ENCODE results near the gene FASN. TPM values are rescaled to one million over a fixed set of nuclear protein-coding genes. Genes with fewer than 3 reads are reported as not detected.

The FASN gene
- total and polyA plus RNA-seq, 2 of the 13 experiments (the other 11 are each of a cell fraction or from before 2014, with no cell fraction given) = 51.7 to 101 TPM

DNA sequence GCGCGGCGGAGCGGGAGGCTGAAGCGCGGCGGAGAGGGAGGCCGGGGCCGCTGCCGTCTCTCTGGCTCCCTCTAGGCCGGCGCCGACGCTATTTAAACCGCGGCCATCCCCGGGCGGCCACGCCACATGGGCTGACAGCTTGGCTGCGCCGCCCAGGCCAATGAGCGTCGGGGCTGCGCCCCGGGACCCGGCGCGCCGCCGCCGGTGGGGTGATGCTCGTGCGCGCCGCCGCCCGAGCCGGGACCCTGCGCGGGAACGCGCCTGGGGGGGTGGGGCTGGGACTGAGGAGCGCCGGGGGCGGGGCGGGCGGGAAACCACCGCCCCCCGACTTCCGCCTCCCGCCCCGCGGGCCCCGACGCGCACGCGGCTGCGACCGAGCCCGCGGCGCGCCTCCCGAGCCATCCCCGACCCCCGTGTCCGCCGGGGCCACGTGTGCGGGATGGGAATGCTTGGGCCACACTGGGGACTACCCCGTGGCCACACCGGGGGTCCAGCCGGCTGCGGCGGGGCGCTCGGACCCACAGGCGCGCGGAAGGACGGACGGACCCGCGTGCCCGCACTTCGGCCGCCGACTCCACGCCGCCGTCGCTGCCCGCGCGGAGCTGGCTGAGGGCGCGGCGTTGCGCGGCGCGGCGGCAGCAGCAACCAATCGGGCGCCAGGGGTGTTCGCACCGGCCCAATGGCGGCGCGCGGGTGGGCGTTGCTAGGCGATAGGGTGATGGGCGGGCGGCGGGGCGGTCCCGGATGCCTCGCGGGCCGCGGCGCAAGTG, at the start of gene FASN (continued):
- TF ChIP-seq, protein P1, sequence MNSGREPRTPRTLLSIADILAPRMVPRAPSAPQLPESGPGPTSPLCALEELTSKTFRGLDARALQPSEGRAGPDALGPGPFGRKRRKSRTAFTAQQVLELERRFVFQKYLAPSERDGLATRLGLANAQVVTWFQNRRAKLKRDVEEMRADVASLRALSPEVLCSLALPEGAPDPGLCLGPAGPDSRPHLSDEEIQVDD (CRISPR knock-in tag; IDR thresholded peaks at IDR 0.05; ENCODE audit: borderline replicate concordance) = no peak; the same call in 1 of the 2 replicates
- TF ChIP-seq ZNF354B (CRISPR knock-in tag; IDR thresholded peaks at IDR 0.05) (no peak), ZNF143 (CRISPR knock-in tag; IDR thresholded peaks at IDR 0.05) (no peak), TCF12 (IDR thresholded peaks at IDR 0.05) (no peak), TCF12 (CRISPR knock-in tag; IDR thresholded peaks at IDR 0.05) (no peak; the same call in 1 of the 2 replicates), DNMT1 (CRISPR knock-in tag; IDR thresholded peaks at IDR 0.05) (no peak), NAIF1 (CRISPR knock-in tag; IDR thresholded peaks at IDR 0.05; ENCODE audit: borderline replicate concordance) (no peak), KDM5A (IDR thresholded peaks at IDR 0.05; ENCODE audit: borderline replicate concordance, low read length) (no peak; the same call in 1 of the 2 replicates), NFAT5 (CRISPR knock-in tag; IDR thresholded peaks at IDR 0.05) (peak; percentile 84), PPARG (CRISPR knock-in tag; conservative IDR thresholded peaks at IDR 0.05) (peak; percentile 29; the same call in 1 of the 2 replicates), RFX3 (CRISPR knock-in tag; IDR thresholded peaks at IDR 0.05) (peak; percentile 72), SIN3B (IDR thresholded peaks at IDR 0.05; ENCODE audit: low read length) (no peak), ZNF124 (CRISPR knock-in tag; IDR thresholded peaks at IDR 0.05) (no peak), ESRRA (CRISPR knock-in tag; IDR thresholded peaks at IDR 0.05; ENCODE audit: low read depth) (peak; percentile 79), HNRNPK (IDR thresholded peaks at IDR 0.05; ENCODE audit: low read depth, low read length, poor library complexity, severe bottlenecking) (no peak), ZNF333 (CRISPR knock-in tag; IDR thresholded peaks at IDR 0.05; ENCODE audit: borderline replicate concordance) (no peak), SOX5 (CRISPR knock-in tag; IDR thresholded peaks at IDR 0.05; ENCODE audit: borderline replicate concordance) (peak; percentile 24; the same call in 1 of the 2 replicates), ZNF766 (CRISPR knock-in tag; IDR thresholded peaks at IDR 0.05; ENCODE audit: borderline replicate concordance) (peak; percentile 91; the same call in 1 of the 2 replicates), ZNF772 (CRISPR knock-in tag; IDR thresholded peaks at IDR 0.05) (peak; percentile 54; the same call in 1 of the 2 replicates)
- TF ChIP-seq, protein P2, sequence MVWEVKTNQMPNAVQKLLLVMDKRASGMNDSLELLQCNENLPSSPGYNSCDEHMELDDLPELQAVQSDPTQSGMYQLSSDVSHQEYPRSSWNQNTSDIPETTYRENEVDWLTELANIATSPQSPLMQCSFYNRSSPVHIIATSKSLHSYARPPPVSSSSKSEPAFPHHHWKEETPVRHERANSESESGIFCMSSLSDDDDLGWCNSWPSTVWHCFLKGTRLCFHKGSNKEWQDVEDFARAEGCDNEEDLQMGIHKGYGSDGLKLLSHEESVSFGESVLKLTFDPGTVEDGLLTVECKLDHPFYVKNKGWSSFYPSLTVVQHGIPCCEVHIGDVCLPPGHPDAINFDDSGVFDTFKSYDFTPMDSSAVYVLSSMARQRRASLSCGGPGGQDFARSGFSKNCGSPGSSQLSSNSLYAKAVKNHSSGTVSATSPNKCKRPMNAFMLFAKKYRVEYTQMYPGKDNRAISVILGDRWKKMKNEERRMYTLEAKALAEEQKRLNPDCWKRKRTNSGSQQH (CRISPR knock-in tag; IDR thresholded peaks at IDR 0.05; ENCODE audit: low read depth) = peak; percentile 63; the same call in 1 of the 2 replicates
- TF ChIP-seq, protein P3, sequence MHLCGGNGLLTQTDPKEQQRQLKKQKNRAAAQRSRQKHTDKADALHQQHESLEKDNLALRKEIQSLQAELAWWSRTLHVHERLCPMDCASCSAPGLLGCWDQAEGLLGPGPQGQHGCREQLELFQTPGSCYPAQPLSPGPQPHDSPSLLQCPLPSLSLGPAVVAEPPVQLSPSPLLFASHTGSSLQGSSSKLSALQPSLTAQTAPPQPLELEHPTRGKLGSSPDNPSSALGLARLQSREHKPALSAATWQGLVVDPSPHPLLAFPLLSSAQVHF (CRISPR knock-in tag; IDR thresholded peaks at IDR 0.05) = no peak; the same call in 1 of the 2 replicates

Data from HepG2 (cell line).